Progenitor cell of endocrine pancreas (in vitro differentiated cells): ENCODE measurements around the gene ACKR2. TPM values are rescaled to one million over a fixed set of nuclear protein-coding genes. Genes with fewer than 3 reads are reported as not detected.

ENCODE experiments used
- DNase-seq: peaks from one replicate; pipeline ENCODE4 v3.0.0; 2021; ENCODE audit warnings: low spot score; ENCODE audit not compliant: unreplicated experiment
- H3K27ac Mint-ChIP-seq: 2 replicates; pipeline ENCODE4 v1.8.0; 2021; ENCODE audit warnings: mild to moderate bottlenecking, moderate library complexity, mixed read lengths
- H3K27me3 Mint-ChIP-seq: 2 replicates; pipeline ENCODE4 v1.8.0; 2021; ENCODE audit warnings: mixed read lengths
- H3K36me3 Mint-ChIP-seq: 2 replicates; pipeline ENCODE4 v1.8.0; 2022; ENCODE audit warnings: mixed read lengths; ENCODE audit not compliant: insufficient read depth
- H3K4me1 Mint-ChIP-seq: 2 replicates; pipeline ENCODE4 v1.8.0; 2021; ENCODE audit warnings: low read depth, mixed read lengths
- H3K4me3 Mint-ChIP-seq: 2 replicates; pipeline ENCODE4 v1.8.0; 2021; ENCODE audit warnings: low read depth, mild to moderate bottlenecking, moderate library complexity, mixed read lengths
- H3K9me3 Mint-ChIP-seq: 2 replicates; pipeline ENCODE4 v1.8.0; 2021; ENCODE audit warnings: low read depth, mixed read lengths
- CTCF ChIP-seq: fragments of 200-600 bp; sonication (generic); IDR thresholded peaks from one replicate; pipeline ENCODE4 v1.5.0; 2021; ENCODE audit warnings: antibody characterized with exemption, mild to moderate bottlenecking; ENCODE audit not compliant: unreplicated experiment
- total RNA-seq: library from RNA; stranded (reverse); gene quantifications from 2 replicates; pipeline ENCODE4 v1.2.1, GENCODE V29; 2021

Gene ACKR2
- total RNA-seq, 1 donor from 2014 or later: 0.60 TPM

- Mint-ChIP-seq H3K4me1 (peaks cover 1% of the 10 kb centered on the region), H3K4me3 (no peak overlapping the region), H3K36me3 (peaks cover 3% of the 10 kb centered on the region), H3K9me3 (peaks cover 29% of the 10 kb centered on the region), H3K27ac (no peak overlapping the region), H3K27me3 (no peaks in the 10 kb centered on the region)
- no peak for DNase-seq
- TF ChIP-seq CTCF: no peak
These were observed 97.6 kb downstream of the ACKR2 start for GRCh38 chr3:42906848-42907183.

- peaks cover 1% of the 10 kb centered on the region for H3K4me1 Mint-ChIP-seq
- no peak overlapping the region for H3K27ac Mint-ChIP-seq
- no peak for DNase-seq
- no peaks in the 10 kb centered on the region for H3K27me3 Mint-ChIP-seq
- H3K9me3 Mint-ChIP-seq: peaks cover 32% of the 10 kb centered on the region
- H3K36me3 Mint-ChIP-seq: peaks cover 4% of the 10 kb centered on the region
- no peak overlapping the region for H3K4me3 Mint-ChIP-seq
- TF ChIP-seq CTCF: no peak
These were observed 99.4 kb downstream of the ACKR2 start for GRCh38 chr3:42908675-42909074.

GRCh38 chr3:42911551-42911950 lies 102.3 kb downstream of the ACKR2 start:
- no peak overlapping the region for H3K4me3 Mint-ChIP-seq
- H3K27ac Mint-ChIP-seq: no peak overlapping the region
- DNase-seq: no peak
- peaks cover 17% of the 10 kb centered on the region for H3K36me3 Mint-ChIP-seq
- TF ChIP-seq CTCF: no peak
- peaks cover 42% of the 10 kb centered on the region for H3K9me3 Mint-ChIP-seq
- peaks cover 1% of the 10 kb centered on the region for H3K4me1 Mint-ChIP-seq
- no peaks in the 10 kb centered on the region for H3K27me3 Mint-ChIP-seq

GRCh38 chr3:42914771-42915515 lies 105.7 kb downstream of the ACKR2 start:
- Mint-ChIP-seq H3K9me3 (peaks cover 56% of the 10 kb centered on the region), H3K4me1 (no peaks in the 10 kb centered on the region), H3K36me3 (peaks cover 19% of the 10 kb centered on the region), H3K27ac (no peak overlapping the region), H3K27me3 (no peaks in the 10 kb centered on the region), H3K4me3 (no peak overlapping the region)
- DNase-seq: no peak
- no peak for TF ChIP-seq CTCF

Other genes with a start within 250 kb of the ACKR2 start
- 36.9 and 40.2 TPM in 2 replicates for gene SEC22C, start 227.5 kb upstream of the ACKR2 start, total RNA-seq
- 39.5 and 43.9 TPM in 2 replicates for gene SS18L2, start 218.6 kb upstream of the ACKR2 start, total RNA-seq
- 142 and 155 TPM in 2 replicates for gene NKTR, start 208.8 kb upstream of the ACKR2 start, total RNA-seq
- gene ZBTB47, start 155.7 kb upstream of the ACKR2 start, total RNA-seq: 9.1 and 9.7 TPM in 2 replicates
- not detected in 2 replicates for gene KLHL40, start 123.9 kb upstream of the ACKR2 start, total RNA-seq
- gene HHATL, start 106.6 kb upstream of the ACKR2 start, total RNA-seq: not detected in 2 replicates
- 2.3 and 2.5 TPM in 2 replicates for gene CCDC13, start 36.2 kb upstream of the ACKR2 start, total RNA-seq
- 90.6 and 92.3 TPM in 2 replicates for gene HIGD1A, start 5.0 kb upstream of the ACKR2 start, total RNA-seq
- gene CYP8B1, start 66.4 kb downstream of the ACKR2 start, total RNA-seq: not detected in 2 replicates
- 0.40 and 0.65 TPM in 2 replicates for gene ZNF662, start 96.7 kb downstream of the ACKR2 start, total RNA-seq
- gene GASK1A, start 169.9 kb downstream of the ACKR2 start, total RNA-seq: 1.9 and 2.3 TPM in 2 replicates